ENCODE results near the gene POLE3.
"Not testable (repeated sequence)": the region's sequence is repeated elsewhere in the genome, so short reads cannot be mapped to it uniquely, and the experiment has no call there.

Gene POLE3

DNA sequence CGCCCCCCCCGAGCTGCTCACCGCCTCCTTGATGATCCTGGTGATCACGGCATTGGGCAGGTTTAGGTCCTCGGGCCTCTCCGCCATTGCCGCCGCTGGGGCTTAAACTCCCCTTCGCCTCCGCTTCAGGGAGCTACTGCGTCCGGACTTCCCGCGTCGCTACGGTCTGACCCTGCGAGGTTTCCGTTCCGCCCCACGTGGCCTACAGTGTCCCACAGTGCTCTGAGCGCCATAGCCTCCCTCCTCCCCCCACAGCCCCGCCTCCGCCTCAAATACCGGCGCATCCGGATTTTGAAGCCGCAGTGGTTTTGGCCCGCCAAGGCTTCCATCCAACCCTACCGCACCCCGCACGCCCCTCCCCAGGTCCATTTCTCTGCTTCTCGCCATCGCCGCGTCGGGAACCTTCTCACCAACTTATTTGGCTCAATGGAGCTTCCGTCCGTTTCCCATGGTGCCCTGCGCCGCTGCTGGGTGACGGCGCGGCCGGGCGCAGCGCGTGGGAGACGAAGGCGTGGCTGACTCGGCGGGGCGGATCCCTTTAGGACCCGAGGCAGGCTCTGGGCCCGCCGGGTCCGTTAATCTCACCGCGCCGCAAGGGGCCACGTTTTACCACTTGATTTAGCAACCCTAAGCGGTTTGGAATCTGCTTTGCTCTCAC, at the start of gene POLE3, which contains the start of gene C9orf43:
POLE3 (minus strand) TSS at position 469 of the 658 bp plus-strand sequence; CDS start at position 87, 382 bp downstream.
C9orf43 (plus strand) TSS at position 541 of the 658 bp plus-strand sequence. CDS start 2,747 bp downstream, outside the sequence.
- DNase-seq: peak; percentile 91

DNA sequence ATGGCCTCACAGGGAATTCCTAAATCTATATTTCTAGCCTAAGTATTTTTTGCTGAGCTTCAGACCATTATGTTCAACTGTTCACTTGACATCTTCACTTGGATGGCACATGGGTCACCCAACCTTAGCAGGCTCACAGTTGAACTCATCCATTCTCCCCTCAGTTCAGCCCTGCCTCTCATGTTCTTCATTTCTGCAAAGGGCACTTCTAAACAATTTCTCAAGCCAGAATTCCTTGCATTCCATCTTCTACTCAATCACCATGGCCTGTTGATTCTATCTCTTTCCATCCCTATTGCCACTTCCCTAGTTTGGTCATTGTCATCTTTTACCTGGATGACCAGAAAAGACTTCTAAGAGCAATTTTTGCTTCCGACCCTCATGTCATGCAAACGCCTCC, 45.8 kb upstream of the POLE3 start:
- DNase-seq: no peak

- no peak for DNase-seq
Measured at GRCh38 chr9:113454914-113455761, 44.7 kb upstream of the POLE3 start.

- DNase-seq: no peak
Measured at GRCh38 chr9:113452113-113452605, 41.7 kb upstream of the POLE3 start.

DNA sequence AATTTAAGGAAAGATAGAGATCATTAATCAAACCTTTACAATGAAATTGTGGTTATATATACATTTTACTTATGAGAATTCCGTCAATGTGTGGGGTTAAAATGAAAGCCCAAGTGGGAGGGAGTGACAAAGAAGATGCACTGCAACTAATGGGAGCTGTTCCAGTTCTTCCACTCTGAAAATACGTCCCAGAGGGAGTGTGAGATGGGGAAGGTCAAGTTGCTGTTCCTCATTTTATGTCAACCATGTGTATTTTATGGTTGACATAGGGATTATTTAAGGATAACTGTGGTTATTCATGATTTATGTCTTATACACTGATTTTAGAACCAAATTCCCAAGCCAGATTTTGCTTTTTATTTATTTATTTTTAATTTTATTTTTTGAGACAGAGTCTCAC, 38.9 kb upstream of the POLE3 start:
- no peak for DNase-seq

GRCh38 chr9:113446323-113446740, 35.9 kb upstream of the POLE3 start:
- DNase-seq: no peak

DNA sequence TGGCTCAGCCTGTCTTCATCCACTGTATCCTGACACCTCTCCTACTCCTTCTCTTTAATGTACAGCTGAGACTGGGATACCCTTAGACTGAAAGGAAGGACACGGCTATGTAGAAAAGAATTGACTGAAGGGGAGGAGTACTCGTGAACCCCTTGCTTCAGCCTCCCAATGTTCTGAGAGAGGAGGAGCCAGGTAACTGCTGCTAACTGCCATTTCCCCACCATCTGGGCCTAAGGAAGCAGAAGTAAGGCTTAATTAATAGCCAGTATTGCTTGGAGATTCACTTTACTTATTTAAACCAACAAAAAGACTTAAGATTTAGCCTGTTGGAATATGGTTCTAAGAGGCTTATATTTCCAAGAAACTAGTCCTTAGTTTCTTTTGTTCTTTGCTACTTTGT, 34.3 kb upstream of the POLE3 start:
- no peak for DNase-seq

- DNase-seq: not testable (repeated sequence)
Measured at GRCh38 chr9:113437716-113438115, 27.2 kb upstream of the POLE3 start.

- DNase-seq: no peak
Measured at GRCh38 chr9:113436728-113437515, 26.4 kb upstream of the POLE3 start.

DNA sequence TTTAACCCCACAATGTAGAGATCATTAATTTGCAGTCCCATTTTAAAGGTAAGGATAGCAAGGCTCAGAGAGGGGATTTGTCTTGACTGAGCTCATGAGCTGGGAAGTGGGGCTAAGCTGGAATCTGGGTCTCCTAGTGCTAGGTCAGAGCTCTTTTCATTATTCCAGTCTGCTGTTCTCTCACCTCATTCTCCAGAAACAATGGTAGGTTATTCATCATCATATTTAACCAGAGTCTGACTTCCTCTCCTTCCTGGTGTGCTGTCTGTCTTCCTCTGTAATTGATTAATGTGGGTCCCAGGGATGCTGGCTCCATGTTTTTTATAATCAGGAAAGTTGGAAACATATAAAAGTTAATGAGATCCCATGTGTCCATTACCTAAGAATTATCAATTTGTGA, 20.7 kb upstream of the POLE3 start:
- DNase-seq: no peak

DNA sequence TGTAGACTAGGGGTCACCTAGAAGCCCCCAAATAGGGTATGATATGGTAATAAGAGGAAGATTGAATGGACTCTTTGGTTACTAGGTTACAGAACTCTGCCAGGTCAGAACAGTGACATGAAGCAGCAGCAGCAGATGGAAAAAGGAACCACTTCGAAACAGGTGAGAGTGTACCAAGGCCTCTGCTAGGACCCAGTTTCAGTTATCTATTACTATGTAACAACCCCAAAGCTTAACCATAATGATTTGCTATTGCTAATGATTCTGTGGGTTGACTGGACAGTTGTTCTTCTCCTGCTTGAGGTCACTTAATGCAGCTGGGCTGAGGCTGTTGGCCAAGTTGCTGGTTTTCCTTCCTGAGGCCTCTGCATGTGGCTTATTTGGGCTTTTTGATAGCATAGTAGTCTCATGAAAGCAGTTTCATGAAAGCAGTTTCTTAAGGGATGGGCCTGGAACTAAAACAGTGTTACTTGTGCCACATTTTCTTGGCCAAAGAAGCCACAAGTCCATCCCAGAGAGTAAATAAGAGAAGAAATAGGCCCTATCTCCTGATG, 17.7 kb upstream of the POLE3 start:
- no peak for DNase-seq

DNA sequence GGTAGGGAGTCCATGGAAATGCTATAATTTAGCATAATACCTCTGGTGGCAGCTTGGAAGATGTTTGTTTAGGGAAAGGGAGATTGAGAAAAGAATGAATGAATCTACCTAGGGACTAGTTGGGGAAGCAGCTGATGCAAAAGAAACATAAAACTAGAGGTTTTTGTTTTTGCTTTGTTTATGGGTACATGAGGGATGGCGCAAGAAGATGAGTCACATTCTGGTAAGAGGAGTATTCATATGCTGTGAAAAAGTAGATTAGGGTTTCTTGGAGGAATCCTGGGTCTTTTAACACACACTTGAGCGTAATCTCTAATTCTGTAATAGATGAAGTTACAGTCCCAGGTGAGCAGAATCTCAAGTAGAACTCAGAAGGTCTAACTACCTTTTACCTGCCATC, 17.2 kb upstream of the POLE3 start:
- DNase-seq: no peak

DNA sequence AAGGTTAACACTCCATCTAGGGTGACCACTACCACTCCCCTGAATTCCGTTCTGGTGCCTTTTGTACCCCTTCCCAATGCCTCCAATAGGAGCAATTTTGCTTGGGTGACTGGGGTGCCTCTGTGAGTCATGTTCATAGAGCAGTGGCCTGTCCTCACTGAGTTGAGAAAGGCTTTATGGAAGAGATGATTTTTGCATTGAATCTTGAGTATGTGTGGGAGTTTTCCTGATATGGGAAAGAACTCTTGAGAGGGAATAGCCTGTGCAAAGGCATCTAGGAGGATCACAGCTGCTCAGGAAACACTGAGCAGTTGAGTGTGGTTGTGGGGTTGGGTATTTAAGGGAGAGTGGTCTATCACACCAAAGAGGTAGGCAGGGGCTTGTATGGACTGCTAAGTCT, 16.2 kb upstream of the POLE3 start:
- DNase-seq: no peak

GRCh38 chr9:113425072-113425471, 14.6 kb upstream of the POLE3 start:
- no peak for DNase-seq

DNA sequence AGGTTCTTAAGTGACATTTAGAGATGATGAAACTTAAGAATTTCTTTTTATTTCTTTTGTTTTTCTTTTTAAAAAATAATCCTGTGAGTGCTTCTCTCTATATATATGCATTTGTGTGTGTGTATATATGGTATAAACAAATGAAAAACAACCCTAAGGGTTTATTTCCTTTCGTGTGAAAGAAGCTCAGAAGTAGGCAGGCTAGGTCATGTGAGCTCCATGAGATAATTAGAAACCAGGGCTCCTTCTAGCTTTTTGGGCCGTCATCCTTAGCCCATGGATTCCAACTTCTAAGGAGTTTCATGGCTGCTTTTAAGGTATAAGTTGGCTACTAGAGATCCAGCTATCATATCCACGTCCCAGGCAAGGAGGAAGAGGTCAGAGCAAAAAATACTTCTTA, 11.3 kb upstream of the POLE3 start:
- no peak for DNase-seq

DNA sequence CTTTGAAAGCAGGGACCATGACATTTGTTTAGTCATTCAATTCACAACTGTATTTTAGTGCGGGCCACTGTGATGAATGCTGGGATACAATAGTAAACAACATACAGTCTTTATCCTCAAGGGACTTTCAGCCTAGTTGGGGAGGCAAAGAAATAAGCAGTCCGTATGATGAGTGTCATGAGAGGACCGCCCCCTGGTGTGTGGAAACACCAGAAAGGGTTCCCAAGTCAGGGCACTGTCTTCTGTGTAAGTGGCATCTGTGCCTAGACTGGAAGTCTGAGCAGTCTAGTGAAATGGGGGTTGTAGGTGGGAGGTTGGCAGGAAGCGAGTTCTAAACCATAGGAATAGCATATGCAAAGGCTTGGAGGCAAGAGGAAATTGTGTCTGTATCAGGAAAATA, 6.9 kb upstream of the POLE3 start:
- no peak for DNase-seq

DNA sequence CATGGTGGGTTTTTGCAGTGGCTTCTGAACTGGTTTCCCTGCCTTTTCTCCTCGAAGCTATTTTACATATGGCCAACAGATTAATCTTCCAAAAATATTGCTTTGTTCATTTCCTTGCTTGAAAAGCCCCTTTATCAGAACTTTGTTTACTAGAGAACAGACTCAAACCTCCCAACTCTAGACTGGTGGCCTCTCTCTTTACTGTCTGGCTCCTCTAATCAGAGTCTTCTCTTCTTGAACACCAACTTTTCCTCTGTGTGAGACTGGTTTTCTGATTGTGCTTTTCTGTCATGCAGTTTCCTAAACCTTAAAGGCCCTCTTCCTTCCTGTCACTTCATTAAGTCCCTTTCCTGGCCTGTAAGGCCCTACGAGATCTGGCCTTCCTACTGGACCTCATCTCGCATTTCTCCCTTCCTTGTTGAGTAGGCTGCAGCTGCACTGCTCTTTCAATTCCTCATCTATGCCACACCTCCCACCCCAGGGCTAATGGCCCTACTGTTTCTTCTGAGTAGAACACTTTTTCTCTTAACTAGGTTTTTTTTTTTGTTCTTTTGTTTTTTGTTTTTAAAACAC, 5.8 kb upstream of the POLE3 start:
- DNase-seq: no peak

- no peak for DNase-seq
Measured at GRCh38 chr9:113409883-113410206, 630 bp downstream of the POLE3 start.

GRCh38 chr9:113409481-113409880, 994 bp downstream of the POLE3 start:
- no peak for DNase-seq

- peak; percentile 36 for DNase-seq
Measured at GRCh38 chr9:113406873-113407511, 3.5 kb downstream of the POLE3 start.

GRCh38 chr9:113406353-113406752, 4.1 kb downstream of the POLE3 start:
- DNase-seq: not testable (repeated sequence)

- DNase-seq: no peak
Measured at GRCh38 chr9:113403646-113404045, 6.8 kb downstream of the POLE3 start.

Measured in activated T-cell treated with anti-CD3 and anti-CD28 coated beads for 4 hours (primary cell).